GM23248 (cell line): ENCODE results near the gene LDHAL6B.

Experiments used
- EZH2 ChIP-seq: fragments of 200-600 bp; sonication (generic); IDR thresholded peaks from 2 replicates; pipeline ENCODE4 v1.6.1; 2018; ENCODE audit warnings: antibody characterized with exemption, mild to moderate bottlenecking; ENCODE audit not compliant: insufficient read depth, poor library complexity, severe bottlenecking
- EZH2phosphoT487 ChIP-seq: fragments of 200-600 bp; sonication (generic); IDR thresholded peaks from 2 replicates; pipeline ENCODE4 v1.6.1; 2018; ENCODE audit warnings: antibody characterized with exemption, moderate library complexity, mild to moderate bottlenecking, low read depth; ENCODE audit not compliant: insufficient read depth

- TF ChIP-seq EZH2phosphoT487, result no peak
- TF ChIP-seq EZH2, result no peak
Observed at GRCh38 chr15:59166166-59166565, 40.5 kb upstream of the LDHAL6B start.
